ENCODE measurements around the gene GRIK4.
"Not testable (repeated sequence)": the region's sequence is repeated elsewhere in the genome, so short reads cannot be mapped to it uniquely, and the experiment has no call there.

GRIK4 gene

GRCh38 chr11:120574876-120575275, 63.3 kb downstream of the GRIK4 start:
- no peak for DNase-seq (ENCODE audit: low read depth)

GRCh38 chr11:120575461-120575860, 63.9 kb downstream of the GRIK4 start:
- DNase-seq (ENCODE audit: low read depth), result no peak

GRCh38 chr11:120576606-120577005, 65.1 kb downstream of the GRIK4 start:
- no peak for DNase-seq (ENCODE audit: low read depth)

GRCh38 chr11:120577041-120577440, 65.5 kb downstream of the GRIK4 start:
- no peak for DNase-seq (ENCODE audit: low read depth)

GRCh38 chr11:120577624-120578363, 66.2 kb downstream of the GRIK4 start:
- no peak for DNase-seq (ENCODE audit: low read depth)

- DNase-seq (ENCODE audit: low read depth), result no peak
These were observed 67.1 kb downstream of the GRIK4 start for GRCh38 chr11:120578596-120579154.

- DNase-seq (ENCODE audit: low read depth), result no peak
These were observed 68.1 kb downstream of the GRIK4 start for GRCh38 chr11:120579611-120580031.

- no peak for DNase-seq (ENCODE audit: low read depth)
These were observed 69.8 kb downstream of the GRIK4 start for GRCh38 chr11:120581313-120581712.

- DNase-seq (ENCODE audit: low read depth), result not testable (repeated sequence)
These were observed 71.0 kb downstream of the GRIK4 start for GRCh38 chr11:120582535-120582934.

- no peak for DNase-seq (ENCODE audit: low read depth)
These were observed 74.5 kb downstream of the GRIK4 start for GRCh38 chr11:120586072-120586471.

- DNase-seq (ENCODE audit: low read depth), result no peak
These were observed 75.2 kb downstream of the GRIK4 start for GRCh38 chr11:120586728-120587127.

GRCh38 chr11:120587299-120587698, 75.8 kb downstream of the GRIK4 start:
- no peak for DNase-seq (ENCODE audit: low read depth)

GRCh38 chr11:120589376-120589775, 77.8 kb downstream of the GRIK4 start:
- DNase-seq (ENCODE audit: low read depth), result no peak

- DNase-seq (ENCODE audit: low read depth), result no peak
These were observed 78.9 kb downstream of the GRIK4 start for GRCh38 chr11:120590472-120590871.

GRCh38 chr11:120594746-120595145, 83.2 kb downstream of the GRIK4 start:
- no peak for DNase-seq (ENCODE audit: low read depth)

- no peak for DNase-seq (ENCODE audit: low read depth)
These were observed 84.0 kb downstream of the GRIK4 start for GRCh38 chr11:120595557-120595956.

- no peak for DNase-seq (ENCODE audit: low read depth)
These were observed 86.0 kb downstream of the GRIK4 start for GRCh38 chr11:120597250-120598215.

GRCh38 chr11:120598517-120599257, 87.1 kb downstream of the GRIK4 start:
- DNase-seq (ENCODE audit: low read depth), result no peak

GRCh38 chr11:120599816-120600420, 88.4 kb downstream of the GRIK4 start:
- DNase-seq (ENCODE audit: low read depth), result no peak

- no peak for DNase-seq (ENCODE audit: low read depth)
These were observed 90.0 kb downstream of the GRIK4 start for GRCh38 chr11:120601536-120601935.

- DNase-seq (ENCODE audit: low read depth), result no peak
These were observed 91.5 kb downstream of the GRIK4 start for GRCh38 chr11:120603071-120603470.

GRCh38 chr11:120605469-120605868, 93.9 kb downstream of the GRIK4 start:
- no peak for DNase-seq (ENCODE audit: low read depth)

All from stimulated activated CD4-positive, alpha-beta T cell treated with anti-CD3 and anti-CD28 coated beads, Interleukin-2, amount 100 ng/mL, for 4 hours (primary cell).